ENCODE data around the gene APIP.

Gene APIP

DNA sequence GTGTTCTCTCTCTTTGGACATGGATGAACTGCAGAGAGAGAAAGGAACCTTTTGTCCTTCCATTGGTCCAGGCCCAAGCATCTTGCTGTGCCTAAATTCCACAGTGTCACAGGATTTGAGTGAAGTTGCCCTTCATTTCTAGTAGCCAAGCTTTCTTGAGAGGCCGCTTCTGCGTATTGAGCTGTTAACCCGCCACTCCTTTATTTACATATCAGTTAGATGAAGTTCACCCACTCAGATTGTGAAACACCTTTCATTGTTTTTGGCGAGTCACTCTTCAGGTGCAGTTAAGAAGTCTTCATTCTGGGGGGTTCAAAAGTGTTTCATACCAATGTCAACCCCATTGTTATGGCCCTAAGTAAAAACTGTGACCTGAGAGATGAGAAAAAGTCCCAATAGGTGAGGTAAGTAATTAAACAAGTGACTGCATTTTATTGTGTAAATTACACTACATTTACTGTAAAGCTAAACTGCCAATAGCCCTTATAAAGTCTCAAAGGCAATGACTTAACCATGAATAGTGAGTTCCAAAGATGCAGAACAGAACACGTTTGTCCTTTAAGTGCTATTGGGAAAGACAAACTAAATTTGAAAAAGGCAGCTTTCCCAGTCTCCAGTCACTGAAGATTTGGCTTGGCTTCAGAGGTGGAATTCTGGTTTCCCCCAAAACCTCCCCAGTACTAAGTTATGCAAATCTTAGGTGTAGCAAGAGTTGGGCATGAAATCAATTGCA lies 61.0 kb downstream of the APIP start:
- Mint-ChIP-seq H3K9me3 (no peaks in the 10 kb centered on the region), H3K27ac (no peak overlapping the region), H3K27me3 (ENCODE audit: low read depth) (peaks cover 19% of the 10 kb centered on the region), H3K4me1 (ENCODE audit: low read depth) (no peaks in the 10 kb centered on the region), H3K4me3 (no peak overlapping the region), H3K36me3 (ENCODE audit: low read depth) (no peaks in the 10 kb centered on the region)

DNA sequence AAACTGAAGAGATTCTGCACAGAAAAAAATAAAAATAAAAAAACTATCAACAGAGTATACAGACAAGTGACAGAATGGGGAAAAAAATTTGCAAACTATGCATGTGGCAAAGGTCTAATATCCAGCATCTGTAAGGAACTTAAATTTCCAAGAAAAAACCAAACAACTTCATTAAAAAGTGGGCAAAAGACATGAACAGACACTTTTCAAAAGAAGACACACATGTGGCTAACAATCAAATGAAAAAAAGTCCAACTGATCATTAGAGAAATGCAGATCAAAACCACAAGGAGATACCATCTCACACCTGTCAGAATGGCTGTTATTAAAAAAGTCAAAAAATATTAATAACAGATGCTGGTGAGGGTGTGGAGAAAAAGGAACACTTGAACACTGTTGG lies 64.3 kb downstream of the APIP start:
- Mint-ChIP-seq H3K4me3 (no peak overlapping the region), H3K9me3 (no peaks in the 10 kb centered on the region), H3K27me3 (ENCODE audit: low read depth) (peaks cover 16% of the 10 kb centered on the region), H3K36me3 (ENCODE audit: low read depth) (no peaks in the 10 kb centered on the region), H3K4me1 (ENCODE audit: low read depth) (no peaks in the 10 kb centered on the region), H3K27ac (no peak overlapping the region)

DNA sequence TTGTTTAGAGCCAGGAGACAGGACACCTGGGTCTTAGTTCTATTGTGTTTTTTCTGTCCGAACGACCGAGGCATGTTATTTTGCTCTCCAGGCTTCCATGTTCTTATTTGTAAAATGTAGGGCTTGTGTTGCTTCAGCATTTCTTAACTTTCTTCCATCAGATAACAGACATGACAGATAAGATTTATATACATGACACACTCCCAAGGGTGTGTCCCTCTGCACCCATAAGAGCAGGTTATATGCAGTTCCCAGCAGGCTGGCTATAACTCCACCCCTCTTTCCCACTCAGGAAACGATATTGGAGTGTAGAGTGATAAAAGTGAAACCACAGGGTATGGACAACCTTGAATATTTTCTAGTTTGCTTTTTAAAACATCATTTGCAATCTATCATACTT lies 65.8 kb downstream of the APIP start:
- H3K36me3 Mint-ChIP-seq (ENCODE audit: low read depth): no peaks in the 10 kb centered on the region
- no peak overlapping the region for H3K4me3 Mint-ChIP-seq
- peaks cover 16% of the 10 kb centered on the region for H3K27me3 Mint-ChIP-seq (ENCODE audit: low read depth)
- no peaks in the 10 kb centered on the region for H3K4me1 Mint-ChIP-seq (ENCODE audit: low read depth)
- H3K9me3 Mint-ChIP-seq: no peaks in the 10 kb centered on the region
- no peak overlapping the region for H3K27ac Mint-ChIP-seq

- H3K36me3 Mint-ChIP-seq (ENCODE audit: low read depth): no peaks in the 10 kb centered on the region
- no peaks in the 10 kb centered on the region for H3K4me1 Mint-ChIP-seq (ENCODE audit: low read depth)
- no peak overlapping the region for H3K27ac Mint-ChIP-seq
- no peaks in the 10 kb centered on the region for H3K9me3 Mint-ChIP-seq
- peaks cover 8% of the 10 kb centered on the region for H3K27me3 Mint-ChIP-seq (ENCODE audit: low read depth)
- no peak overlapping the region for H3K4me3 Mint-ChIP-seq
These were observed 69.7 kb downstream of the APIP start for GRCh38 chr11:34846467-34846866.

DNA sequence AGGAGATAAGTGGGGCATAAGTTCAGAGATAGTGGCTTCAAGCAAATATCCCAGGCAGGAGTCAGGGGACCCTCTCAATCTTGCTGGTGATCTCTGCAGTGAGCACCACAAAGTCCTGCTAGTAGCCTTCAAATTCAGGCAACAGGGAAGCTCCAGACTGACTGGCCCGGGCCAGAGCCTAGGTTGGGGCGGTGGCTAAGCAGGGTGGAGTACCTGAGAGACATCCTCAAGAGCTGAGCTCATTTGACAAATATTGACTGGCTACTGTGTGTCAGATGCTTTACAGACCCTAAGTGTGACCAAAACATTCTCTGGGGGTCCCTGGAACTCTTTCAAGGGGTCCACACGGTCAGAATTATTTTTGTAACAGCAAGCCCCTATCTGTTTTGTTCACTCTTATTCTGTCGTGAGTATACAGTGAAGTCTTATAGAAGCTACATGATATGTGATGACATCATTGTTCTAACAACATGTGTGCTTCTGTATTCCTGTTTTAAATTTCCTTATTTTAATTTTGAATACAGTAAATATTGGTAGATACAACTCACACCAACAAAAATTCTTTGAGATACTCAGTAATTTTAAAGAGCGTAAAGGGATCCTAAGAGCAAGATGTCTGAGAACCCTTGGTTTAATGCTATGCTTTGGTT lies 71.6 kb downstream of the APIP start:
- no peaks in the 10 kb centered on the region for H3K4me1 Mint-ChIP-seq (ENCODE audit: low read depth)
- no peaks in the 10 kb centered on the region for H3K27me3 Mint-ChIP-seq (ENCODE audit: low read depth)
- H3K4me3 Mint-ChIP-seq: no peak overlapping the region
- H3K27ac Mint-ChIP-seq: no peak overlapping the region
- H3K36me3 Mint-ChIP-seq (ENCODE audit: low read depth): no peaks in the 10 kb centered on the region
- H3K9me3 Mint-ChIP-seq: no peaks in the 10 kb centered on the region

- H3K27me3 Mint-ChIP-seq (ENCODE audit: low read depth): peaks cover 5% of the 10 kb centered on the region
- no peaks in the 10 kb centered on the region for H3K4me1 Mint-ChIP-seq (ENCODE audit: low read depth)
- H3K9me3 Mint-ChIP-seq: no peaks in the 10 kb centered on the region
- H3K27ac Mint-ChIP-seq: no peak overlapping the region
- no peaks in the 10 kb centered on the region for H3K36me3 Mint-ChIP-seq (ENCODE audit: low read depth)
- no peak overlapping the region for H3K4me3 Mint-ChIP-seq
These were observed 72.9 kb downstream of the APIP start for GRCh38 chr11:34843271-34843670.

DNA sequence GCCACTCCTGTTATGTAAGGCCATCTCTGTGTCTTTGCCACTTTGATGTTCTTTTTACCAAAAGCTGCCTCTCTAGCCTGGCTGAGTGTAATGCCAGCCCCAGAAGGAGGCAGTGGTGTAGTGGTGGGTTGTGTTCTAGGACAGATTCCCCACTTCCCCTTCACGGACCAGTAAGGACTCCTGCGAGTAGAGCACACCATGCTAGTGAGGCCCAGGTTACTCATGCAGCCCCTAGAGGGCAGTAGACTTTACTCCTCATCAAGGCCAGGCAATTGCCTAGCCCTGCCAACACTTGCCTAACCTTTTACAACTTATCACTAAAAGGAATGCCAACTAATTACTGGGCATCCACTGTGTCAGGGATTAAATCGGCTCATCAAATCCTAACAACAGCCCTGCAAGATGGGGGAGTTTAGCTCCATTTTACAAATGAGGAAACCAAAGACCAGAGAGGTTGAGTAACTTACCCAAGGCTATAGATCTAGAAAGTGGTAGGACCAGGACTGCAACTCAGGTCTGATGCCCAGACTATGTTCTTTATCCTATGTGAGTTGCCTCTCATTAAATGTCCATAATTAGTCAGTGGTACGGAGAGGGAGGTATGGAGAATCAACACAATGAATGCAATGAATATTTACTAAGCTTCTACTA lies 75.3 kb downstream of the APIP start:
- Mint-ChIP-seq H3K9me3 (no peaks in the 10 kb centered on the region), H3K4me3 (no peak overlapping the region), H3K27me3 (ENCODE audit: low read depth) (peaks cover 19% of the 10 kb centered on the region), H3K27ac (no peak overlapping the region), H3K36me3 (ENCODE audit: low read depth) (no peaks in the 10 kb centered on the region), H3K4me1 (ENCODE audit: low read depth) (no peaks in the 10 kb centered on the region)

DNA sequence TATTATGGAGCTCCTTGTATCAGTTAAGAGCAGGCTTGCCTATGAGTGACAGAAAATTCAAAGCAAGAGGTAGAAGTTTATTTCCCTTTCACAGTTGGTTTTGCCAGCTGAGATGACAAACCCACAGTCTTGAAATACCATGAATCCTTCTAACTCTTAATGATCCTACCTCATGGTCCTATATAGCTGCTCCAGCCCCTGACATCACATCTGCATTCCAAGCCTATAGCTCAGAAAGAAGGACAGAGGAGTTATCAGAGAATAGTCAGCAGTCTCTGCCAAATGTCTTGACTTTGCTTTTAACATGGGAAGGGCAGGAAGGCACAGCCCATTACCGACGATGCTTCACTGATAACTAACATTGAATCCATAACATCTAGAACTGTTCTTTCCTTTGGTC lies 76.2 kb downstream of the APIP start:
- H3K4me1 Mint-ChIP-seq (ENCODE audit: low read depth): no peaks in the 10 kb centered on the region
- no peak overlapping the region for H3K27ac Mint-ChIP-seq
- no peak overlapping the region for H3K4me3 Mint-ChIP-seq
- no peaks in the 10 kb centered on the region for H3K9me3 Mint-ChIP-seq
- no peaks in the 10 kb centered on the region for H3K36me3 Mint-ChIP-seq (ENCODE audit: low read depth)
- peaks cover 23% of the 10 kb centered on the region for H3K27me3 Mint-ChIP-seq (ENCODE audit: low read depth)

GRCh38 chr11:34836958-34837856 lies 79.0 kb downstream of the APIP start:
- H3K4me3 Mint-ChIP-seq: no peak overlapping the region
- H3K4me1 Mint-ChIP-seq (ENCODE audit: low read depth): no peaks in the 10 kb centered on the region
- H3K27ac Mint-ChIP-seq: no peak overlapping the region
- no peaks in the 10 kb centered on the region for H3K9me3 Mint-ChIP-seq
- H3K36me3 Mint-ChIP-seq (ENCODE audit: low read depth): no peaks in the 10 kb centered on the region
- H3K27me3 Mint-ChIP-seq (ENCODE audit: low read depth): peaks cover 24% of the 10 kb centered on the region

DNA sequence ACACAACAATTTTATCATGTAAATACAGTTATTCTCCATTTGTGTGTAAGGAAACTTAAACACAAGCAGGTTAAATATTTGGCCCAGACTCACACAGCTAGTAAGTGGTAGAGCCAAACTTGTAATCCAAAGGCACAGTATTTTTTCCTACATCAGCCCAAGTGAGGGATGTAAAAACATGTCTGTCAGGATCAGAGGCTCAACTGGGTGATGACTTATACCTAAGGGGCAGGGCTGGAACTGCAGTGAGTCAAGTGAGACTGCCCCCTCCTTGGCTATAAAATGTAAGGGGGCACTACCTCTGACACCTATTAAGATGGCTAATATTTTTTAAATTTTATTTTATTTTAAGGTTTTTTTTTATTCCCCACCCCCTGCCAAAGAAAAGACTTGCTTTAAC lies 82.6 kb downstream of the APIP start:
- H3K27ac Mint-ChIP-seq: no peak overlapping the region
- peaks cover 23% of the 10 kb centered on the region for H3K27me3 Mint-ChIP-seq (ENCODE audit: low read depth)
- H3K9me3 Mint-ChIP-seq: no peaks in the 10 kb centered on the region
- no peaks in the 10 kb centered on the region for H3K36me3 Mint-ChIP-seq (ENCODE audit: low read depth)
- H3K4me1 Mint-ChIP-seq (ENCODE audit: low read depth): no peaks in the 10 kb centered on the region
- no peak overlapping the region for H3K4me3 Mint-ChIP-seq

All from T-helper 1 cell treated with Interleukin-12 subunit alpha and Interleukin-12 subunit beta and Interleukin-4 antibody, amounts not matched to agents 30 μg/mL and 1 μg/mL, for 36 hours (primary cell).